ENCODE results near the gene FTCDNL1. TPM values are rescaled to one million over a fixed set of nuclear protein-coding genes. Genes with fewer than 3 reads are reported as not detected.

The FTCDNL1 gene
- total RNA-seq, 1 donor from 2014 or later, result 0.29 TPM

DNA sequence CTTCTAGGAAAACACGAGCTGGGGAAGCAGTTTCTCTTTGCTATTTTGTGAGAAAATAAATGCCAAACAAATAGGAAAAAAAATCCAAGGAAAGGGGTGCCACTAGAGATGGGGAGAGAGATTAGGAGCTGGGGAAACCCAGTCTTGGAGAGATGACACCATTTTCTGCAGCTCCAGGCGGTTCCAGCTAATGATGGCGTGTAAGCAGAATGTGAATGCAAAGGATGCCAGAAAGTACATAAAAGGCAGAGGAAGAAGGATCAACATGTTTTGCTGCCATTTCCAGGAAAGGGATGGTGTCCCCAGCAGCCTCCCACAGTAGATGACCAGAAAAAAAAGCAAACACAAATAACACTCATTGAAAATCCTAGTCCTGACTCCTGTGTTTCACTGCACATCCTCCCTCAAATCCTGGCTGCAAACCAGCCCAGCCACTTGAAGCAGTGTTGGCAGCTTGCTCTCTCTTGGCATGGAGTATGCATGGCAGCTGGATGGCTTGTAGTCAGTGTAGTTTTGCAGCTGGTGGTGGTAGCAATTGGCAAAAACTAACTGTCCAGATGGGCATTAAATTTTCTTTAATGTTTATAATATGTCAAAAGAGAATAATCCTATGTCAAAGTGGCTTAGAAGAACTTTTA is 93.6 kb downstream of the FTCDNL1 start:
- TF ChIP-seq, protein P1, sequence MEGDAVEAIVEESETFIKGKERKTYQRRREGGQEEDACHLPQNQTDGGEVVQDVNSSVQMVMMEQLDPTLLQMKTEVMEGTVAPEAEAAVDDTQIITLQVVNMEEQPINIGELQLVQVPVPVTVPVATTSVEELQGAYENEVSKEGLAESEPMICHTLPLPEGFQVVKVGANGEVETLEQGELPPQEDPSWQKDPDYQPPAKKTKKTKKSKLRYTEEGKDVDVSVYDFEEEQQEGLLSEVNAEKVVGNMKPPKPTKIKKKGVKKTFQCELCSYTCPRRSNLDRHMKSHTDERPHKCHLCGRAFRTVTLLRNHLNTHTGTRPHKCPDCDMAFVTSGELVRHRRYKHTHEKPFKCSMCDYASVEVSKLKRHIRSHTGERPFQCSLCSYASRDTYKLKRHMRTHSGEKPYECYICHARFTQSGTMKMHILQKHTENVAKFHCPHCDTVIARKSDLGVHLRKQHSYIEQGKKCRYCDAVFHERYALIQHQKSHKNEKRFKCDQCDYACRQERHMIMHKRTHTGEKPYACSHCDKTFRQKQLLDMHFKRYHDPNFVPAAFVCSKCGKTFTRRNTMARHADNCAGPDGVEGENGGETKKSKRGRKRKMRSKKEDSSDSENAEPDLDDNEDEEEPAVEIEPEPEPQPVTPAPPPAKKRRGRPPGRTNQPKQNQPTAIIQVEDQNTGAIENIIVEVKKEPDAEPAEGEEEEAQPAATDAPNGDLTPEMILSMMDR (IDR thresholded peaks at IDR 0.05; ENCODE audit: insufficient read depth, low read length, poor library complexity, severe bottlenecking), result no peak
- Histone ChIP-seq H3K36me3 (ENCODE audit: control insufficient read depth, insufficient read depth, low read length) (no peaks in the 10 kb centered on the region), H3K4me3 (ENCODE audit: low read depth, low read length) (no peak overlapping the region), H3K27me3 (ENCODE audit: control insufficient read depth, insufficient read depth, low read length) (peaks cover 6% of the 10 kb centered on the region)
- no peak for DNase-seq (ENCODE audit: low read depth)

DNA sequence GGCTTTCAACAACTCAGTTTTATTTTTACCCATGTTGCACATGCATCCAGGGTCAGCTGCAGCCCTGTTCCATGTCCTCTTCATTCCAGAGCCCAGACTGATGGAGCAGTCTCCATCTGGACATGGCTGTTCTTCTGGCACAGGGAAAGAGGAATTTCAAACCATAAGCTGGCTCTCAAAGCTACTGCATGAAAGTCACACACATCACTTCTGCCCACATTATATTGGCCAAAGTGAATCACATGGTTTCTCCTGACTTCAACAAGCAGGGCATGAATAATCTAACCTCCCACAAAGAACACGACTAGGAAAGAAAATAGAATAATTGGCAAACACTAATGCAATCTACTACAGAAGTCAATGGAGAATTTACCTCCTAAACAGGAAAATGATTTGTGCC is 94.2 kb downstream of the FTCDNL1 start:
- no peak for DNase-seq (ENCODE audit: low read depth)
- H3K4me3 ChIP-seq (ENCODE audit: low read depth, low read length), result no peak overlapping the region
- TF ChIP-seq, protein P1 (IDR thresholded peaks at IDR 0.05; ENCODE audit: insufficient read depth, low read length, poor library complexity, severe bottlenecking), result no peak
- H3K36me3 ChIP-seq (ENCODE audit: control insufficient read depth, insufficient read depth, low read length), result no peaks in the 10 kb centered on the region
- H3K27me3 ChIP-seq (ENCODE audit: control insufficient read depth, insufficient read depth, low read length), result peaks cover 6% of the 10 kb centered on the region

DNA sequence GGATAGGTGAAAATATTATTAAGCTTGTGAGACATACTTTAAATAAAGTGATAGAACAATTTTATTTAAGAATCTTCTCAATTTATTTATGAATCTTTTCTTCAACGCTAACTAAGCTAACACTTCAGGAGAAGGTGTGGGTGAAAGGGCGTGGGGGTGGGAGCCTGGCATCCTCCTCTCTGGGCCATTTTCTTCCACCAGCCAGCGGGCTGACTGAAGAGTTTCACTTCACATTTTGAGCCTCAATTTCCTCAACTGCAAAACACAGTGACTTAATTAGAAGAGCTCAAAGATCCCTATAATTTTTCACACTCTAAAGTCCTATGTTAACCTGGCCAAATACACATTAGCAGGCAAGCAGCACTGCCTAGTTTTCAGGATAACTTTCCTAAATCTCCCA is 94.8 kb downstream of the FTCDNL1 start:
- no peak for DNase-seq (ENCODE audit: low read depth)
- H3K36me3 ChIP-seq (ENCODE audit: control insufficient read depth, insufficient read depth, low read length), result no peaks in the 10 kb centered on the region
- peaks cover 6% of the 10 kb centered on the region for H3K27me3 ChIP-seq (ENCODE audit: control insufficient read depth, insufficient read depth, low read length)
- TF ChIP-seq, protein P1 (IDR thresholded peaks at IDR 0.05; ENCODE audit: insufficient read depth, low read length, poor library complexity, severe bottlenecking), result no peak
- no peak overlapping the region for H3K4me3 ChIP-seq (ENCODE audit: low read depth, low read length)

DNA sequence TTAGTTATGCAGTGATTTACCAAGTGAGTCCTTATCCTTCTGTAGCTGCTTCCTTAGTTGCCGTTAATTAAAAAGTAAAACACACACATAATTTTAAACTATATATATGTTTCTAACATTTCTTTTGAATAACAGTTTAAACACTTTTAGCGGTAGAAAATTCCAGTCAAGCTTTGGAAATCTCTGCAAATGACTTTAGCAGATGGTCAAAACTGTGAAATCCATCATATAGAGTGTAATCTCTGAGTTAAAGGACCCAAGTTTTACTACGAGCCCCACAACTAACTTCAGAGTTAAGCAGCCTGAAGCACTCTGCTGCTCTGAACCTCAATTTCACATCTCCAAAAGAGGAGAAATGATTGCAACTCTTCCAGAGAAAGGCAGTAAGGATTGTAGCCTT is 96.2 kb downstream of the FTCDNL1 start:
- peaks cover 6% of the 10 kb centered on the region for H3K27me3 ChIP-seq (ENCODE audit: control insufficient read depth, insufficient read depth, low read length)
- H3K4me3 ChIP-seq (ENCODE audit: low read depth, low read length), result no peak overlapping the region
- no peak for DNase-seq (ENCODE audit: low read depth)
- H3K36me3 ChIP-seq (ENCODE audit: control insufficient read depth, insufficient read depth, low read length), result no peaks in the 10 kb centered on the region
- TF ChIP-seq, protein P1 (IDR thresholded peaks at IDR 0.05; ENCODE audit: insufficient read depth, low read length, poor library complexity, severe bottlenecking), result no peak

DNA sequence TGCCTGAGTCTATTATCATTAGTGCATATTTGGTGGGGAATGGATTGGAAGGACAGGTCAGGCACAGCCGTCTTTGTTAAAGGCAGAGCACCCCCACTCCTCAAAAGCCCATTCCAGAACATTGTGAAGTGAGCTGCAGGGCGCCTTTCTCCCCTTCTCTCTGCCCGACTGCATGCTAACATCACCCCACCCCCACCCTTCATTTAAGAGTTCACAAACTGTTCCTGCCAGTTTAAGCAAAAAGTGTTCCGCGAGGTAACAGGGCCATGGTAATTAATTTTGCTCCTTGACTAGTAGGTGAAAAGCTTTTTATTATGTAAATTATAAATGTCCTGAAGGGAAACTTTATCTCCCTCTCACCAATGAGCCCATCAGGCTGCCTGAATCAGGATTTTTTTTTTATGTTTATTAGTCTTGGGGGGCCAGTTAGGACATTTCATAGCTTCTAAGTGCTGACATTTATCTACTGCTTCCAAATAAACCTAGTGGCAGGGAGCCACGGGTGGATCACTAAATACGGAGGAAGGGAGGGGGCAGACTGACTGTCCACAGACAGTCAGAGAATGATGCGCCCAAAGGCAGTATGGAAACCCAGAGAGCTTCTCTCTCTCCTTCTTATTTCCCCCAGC is 99.4 kb downstream of the FTCDNL1 start:
- H3K36me3 ChIP-seq (ENCODE audit: control insufficient read depth, insufficient read depth, low read length), result no peaks in the 10 kb centered on the region
- no peak for DNase-seq (ENCODE audit: low read depth)
- TF ChIP-seq, protein P1 (IDR thresholded peaks at IDR 0.05; ENCODE audit: insufficient read depth, low read length, poor library complexity, severe bottlenecking), result no peak
- peaks cover 3% of the 10 kb centered on the region for H3K27me3 ChIP-seq (ENCODE audit: control insufficient read depth, insufficient read depth, low read length)
- H3K4me3 ChIP-seq (ENCODE audit: low read depth, low read length), result no peak overlapping the region

DNA sequence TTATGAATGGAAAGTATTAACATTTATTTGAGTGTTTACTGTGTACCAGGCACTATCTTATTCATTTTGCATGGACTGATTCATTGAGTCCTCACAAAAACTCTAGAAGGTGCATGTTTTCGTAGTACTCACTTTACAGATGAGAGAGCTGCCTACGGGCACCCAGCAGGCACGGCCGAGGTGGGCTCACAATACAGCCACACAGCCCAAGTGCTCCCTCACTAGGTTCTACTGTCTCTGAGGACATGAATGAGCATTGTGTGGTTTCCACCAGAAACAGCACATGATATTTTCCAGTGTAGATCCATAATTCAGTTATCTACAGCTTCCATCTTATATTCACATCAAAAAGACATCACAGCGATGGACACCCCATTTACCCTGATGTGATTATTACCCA is 101.4 kb downstream of the FTCDNL1 start:
- H3K36me3 ChIP-seq (ENCODE audit: control insufficient read depth, insufficient read depth, low read length), result no peaks in the 10 kb centered on the region
- TF ChIP-seq, protein P1 (IDR thresholded peaks at IDR 0.05; ENCODE audit: insufficient read depth, low read length, poor library complexity, severe bottlenecking), result no peak
- peaks cover 3% of the 10 kb centered on the region for H3K27me3 ChIP-seq (ENCODE audit: control insufficient read depth, insufficient read depth, low read length)
- no peak for DNase-seq (ENCODE audit: low read depth)
- no peak overlapping the region for H3K4me3 ChIP-seq (ENCODE audit: low read depth, low read length)
